T-helper 2 cell treated with Interferon-gamma antibody and Interleukin-4, amounts not matched to agents 100 ng/mL and 5 ng/mL, for 36 hours (primary cell): Measurements from ENCODE around the gene SNRPA1. TPM values are rescaled to one million over a fixed set of nuclear protein-coding genes. Genes with fewer than 3 reads are reported as not detected.

Experiments
- intact Hi-C: fragments of 100-400 bp; cut with micrococcal nuclease; formaldehyde crosslinking; loops from one replicate; pipeline ENCODE4 v1.15.1; 2023
- total RNA-seq: library from RNA; stranded (reverse); gene quantifications from 2 replicates; pipeline ENCODE4 v1.2.3, GENCODE V29; 2022

Gene SNRPA1
- total RNA-seq, 1 donor from 2014 or later, result 135 TPM

DNA sequence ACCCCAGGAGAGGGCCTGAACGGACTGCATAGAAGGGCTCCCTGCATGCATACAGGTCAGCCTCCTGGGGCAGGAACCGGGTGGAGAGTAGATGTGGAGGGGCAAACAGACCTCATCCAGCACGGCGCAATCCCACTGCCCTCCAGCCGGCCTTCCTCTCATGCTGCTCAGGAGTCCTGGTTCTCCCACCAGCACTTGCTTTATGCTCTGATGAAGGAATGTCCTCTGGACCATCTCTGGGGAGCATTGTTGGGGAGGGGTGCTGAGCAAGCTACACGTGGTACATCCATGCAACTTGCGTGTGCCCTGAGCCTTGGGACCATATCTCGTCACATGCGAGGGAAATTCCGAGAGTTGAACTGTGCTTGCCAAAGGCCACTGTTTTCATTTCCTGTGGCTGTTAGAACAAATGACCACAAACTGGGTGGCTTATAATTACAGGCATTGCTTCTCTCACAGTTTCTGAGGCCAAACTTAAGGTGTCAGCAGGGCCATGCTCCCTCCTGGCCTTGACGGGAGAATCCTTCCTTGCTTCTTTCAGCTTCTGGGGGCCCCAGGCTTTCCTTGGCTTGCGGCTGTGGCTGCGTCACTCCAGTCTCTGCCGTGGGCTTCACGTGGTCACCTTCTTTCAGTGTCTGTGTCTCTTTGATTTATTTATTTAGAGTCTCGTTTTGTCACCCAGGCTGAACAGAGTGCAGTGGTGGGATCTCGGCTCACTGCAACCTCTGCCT, 30.0 kb downstream of the SNRPA1 start:
- intact Hi-C loops, result no loop called here

DNA sequence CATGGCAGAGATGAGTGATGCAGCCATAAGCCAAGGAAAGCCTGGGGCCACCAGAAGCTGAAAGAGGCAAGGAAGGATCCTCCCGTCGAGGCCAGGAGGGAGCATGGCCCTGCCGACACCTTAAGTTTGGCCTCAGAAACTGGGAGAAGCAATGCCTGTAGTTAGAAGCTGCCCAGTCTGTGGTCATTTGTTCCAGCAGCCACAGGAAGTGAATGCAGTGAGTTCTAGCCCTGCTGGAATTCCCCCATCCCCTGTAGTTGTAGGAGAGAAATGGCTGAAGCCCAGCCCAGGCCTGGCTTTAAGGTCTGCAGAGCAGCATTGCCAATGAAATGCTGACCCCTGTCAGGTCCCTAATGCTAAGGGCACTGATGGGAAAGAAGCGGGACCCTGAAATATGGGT, 31.0 kb downstream of the SNRPA1 start:
- intact Hi-C loops, result no loop called here

DNA sequence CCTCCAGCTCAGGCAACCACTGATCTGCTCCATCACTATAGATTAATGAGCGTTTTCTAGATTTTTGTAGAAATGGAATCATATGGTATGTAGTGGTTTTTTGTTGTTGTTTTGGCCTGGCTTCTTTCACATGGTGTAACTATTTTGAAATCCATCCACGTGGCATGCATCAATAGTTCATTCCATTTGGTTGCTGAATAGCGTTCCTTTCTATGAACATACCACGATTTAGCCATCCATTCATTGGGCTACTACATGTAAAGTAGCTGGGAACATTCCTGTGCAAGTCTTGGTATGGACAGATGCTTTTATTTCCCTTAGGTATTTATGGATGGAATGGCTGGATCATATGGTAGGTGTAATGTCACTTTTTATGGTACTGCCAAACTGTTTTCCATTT, 32.5 kb downstream of the SNRPA1 start:
- intact Hi-C loops, result no loop called here

DNA sequence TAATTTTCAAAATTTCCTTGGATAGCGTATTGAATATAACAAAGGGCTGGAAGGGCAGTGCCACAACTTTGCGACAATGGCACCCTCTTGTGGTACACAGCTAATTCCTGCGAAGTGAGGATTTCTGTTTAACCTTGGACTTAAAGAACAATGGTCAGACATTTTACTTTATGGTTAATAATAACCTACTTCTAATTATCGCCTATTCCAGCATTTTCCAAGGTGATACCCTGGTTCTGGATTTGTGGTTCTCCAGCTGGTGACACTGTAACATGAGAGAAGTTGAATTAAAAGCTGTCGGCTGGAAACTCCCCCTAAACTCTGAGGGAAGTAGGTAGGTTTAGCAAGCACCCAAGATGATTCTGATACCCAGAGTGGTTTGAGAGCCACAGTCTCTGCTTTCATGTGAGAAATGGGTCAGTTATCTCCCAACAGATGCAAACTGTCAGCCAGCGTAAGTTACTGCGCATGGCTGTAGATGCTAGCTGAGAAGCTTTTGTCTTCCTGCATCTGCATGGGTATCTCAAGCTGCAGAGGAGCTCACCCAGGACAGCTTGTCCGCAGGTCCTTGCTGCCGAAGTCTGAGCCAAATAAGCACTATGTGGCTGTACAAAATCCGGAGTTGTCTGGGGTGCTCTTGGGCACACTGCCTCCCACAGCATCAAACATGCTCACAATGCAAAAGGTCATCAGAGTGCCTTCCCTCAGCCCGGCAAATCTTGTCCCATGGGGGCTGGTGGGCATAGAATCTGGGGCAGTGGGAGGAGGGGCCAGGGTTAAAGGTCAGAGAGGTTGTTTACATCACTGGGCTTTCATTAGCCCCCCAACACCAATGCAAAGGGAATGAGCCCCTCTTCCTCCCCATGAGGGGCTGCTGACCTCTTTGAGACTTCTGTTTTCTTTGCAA, 36.6 kb downstream of the SNRPA1 start:
- intact Hi-C loops, result loop anchor here (1.0 to 5.0 kb wide), 3 partner anchors 170 to 341 kb away; partner anchors contain the start of gene LRRK1

- intact Hi-C loops, result loop anchor here (5.0 kb wide), 1 partner anchor 339 kb away; the partner anchor contains the start of gene LRRK1
These were observed 38.3 kb downstream of the SNRPA1 start for GRCh38 chr15:101256757-101257156.

- intact Hi-C loops, result loop anchor here (5.0 kb wide), 1 partner anchor 338 kb away; the partner anchor contains the start of gene LRRK1
These were observed 39.3 kb downstream of the SNRPA1 start for GRCh38 chr15:101255615-101256241.

- intact Hi-C loops, result loop anchor here (5.0 kb wide), 1 partner anchor 338 kb away; the partner anchor contains the start of gene LRRK1
These were observed 40.0 kb downstream of the SNRPA1 start for GRCh38 chr15:101255051-101255395.

DNA sequence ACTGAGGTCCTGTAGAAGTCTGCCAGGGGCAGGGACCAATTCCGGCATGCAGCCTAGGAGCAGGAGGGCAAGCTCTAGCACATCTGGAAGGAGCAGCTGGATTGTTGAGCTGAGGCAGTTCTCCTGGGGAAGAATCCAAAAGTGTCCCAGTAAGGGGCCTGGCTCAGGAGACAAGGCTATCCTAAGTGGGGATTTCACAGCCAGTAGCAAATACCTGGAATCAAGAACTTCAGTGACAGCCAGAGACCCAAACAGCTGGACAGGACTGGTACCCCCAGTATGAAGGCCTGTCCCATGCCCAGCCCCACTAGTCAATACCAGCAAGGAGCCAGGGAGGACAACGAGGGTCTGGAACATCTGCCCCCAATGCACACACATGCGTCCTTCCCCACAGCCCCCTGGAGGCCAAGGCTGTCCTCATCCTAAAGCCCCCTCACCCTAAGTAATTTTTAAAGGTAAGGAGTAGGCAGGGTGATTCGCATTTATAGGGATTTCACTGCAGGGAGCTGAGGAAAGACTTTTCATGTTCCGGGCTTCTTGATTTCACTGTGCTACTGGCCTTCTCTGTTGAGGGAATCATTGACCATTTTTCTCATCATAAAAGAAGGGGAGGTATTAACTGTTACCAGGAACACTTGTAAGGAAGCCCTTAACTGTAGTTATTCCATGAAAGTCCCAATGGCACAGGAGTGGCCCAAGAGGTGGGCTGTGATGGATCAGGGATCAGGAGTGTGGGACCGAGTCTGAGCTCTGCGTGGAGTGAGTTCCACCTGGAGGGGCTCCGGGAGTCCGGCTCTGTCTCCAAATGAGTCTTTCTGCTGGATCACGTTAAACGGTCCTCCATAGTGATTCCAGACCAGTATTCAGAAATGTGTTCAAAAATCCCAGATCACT, 40.6 kb downstream of the SNRPA1 start:
- intact Hi-C loops, result loop anchor here (5.0 kb wide), 1 partner anchor 337 kb away; the partner anchor contains the start of gene LRRK1

DNA sequence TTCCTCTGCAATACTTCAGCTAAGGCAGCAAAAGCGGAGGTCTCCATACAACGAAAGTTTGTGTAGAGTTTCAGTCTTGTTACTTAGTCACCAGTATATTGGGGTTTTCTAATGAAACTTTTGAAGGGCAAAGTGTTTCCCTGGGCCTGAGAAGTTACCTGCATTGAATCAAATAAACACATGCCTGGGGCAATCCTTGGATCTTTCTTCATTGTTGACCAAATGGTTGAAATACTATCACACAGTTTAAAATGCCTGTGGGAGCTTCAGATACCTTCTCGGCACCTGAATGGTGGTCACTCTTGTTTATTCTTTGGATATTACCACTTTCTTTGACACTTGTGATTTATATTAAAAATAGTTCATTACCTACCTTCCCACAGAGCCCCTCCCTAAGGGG, 42.2 kb downstream of the SNRPA1 start:
- intact Hi-C loops, result loop anchor here (2.0 kb wide), 1 partner anchor 42 kb away; the partner anchor contains the start of gene SNRPA1

DNA sequence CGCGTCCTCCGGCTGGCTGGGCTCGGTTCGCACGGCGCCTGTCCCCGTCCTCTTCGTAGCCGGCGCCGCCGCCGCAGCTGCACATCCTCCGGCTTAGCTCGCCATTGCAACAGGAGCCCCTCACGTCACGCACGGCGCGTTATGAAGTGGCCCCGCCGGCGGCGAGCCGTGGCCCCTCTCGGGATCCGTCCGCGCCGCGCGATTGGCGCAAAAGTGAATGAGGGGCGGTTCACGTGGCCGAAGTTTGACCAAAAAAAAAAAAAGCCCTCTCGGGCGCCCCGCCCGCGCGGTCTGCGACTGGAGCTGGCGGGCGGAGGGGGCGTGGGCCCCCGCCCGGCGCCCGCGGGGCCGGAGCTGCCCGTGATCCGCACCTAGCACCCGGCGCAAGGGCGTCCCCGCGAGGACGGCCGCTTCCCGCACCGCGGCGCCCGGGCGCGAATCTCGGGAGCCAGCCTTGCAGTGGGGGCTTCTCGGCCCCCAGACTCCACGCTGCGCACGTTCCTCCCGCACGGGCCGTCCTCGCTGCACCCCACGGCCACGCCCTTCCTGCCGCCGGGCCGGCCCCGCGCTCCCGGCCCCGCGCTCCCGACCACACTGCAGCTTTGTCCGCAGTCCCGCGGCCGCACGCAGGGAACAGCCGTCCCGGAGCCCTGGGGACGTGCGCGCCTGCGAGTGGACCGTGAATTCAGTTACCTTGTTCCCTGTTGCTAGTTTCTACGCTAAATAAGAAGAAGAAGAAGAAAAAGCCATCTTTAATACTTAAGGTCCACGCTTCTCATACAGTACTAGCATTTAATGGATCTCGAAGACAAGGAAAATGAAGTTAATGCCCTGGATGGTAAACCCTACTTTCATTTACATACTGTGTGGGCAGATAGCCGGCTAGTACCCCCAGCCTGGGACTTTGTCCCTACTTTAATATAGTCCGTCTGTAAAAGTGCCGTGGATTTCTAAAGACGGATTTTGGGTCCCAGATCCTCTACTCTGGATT, 42.9 kb downstream of the SNRPA1 start, which contains the start of gene CHSY1:
Gene CHSY1 (minus strand): TSS at position 219 of the 991 bp plus-strand sequence. CDS start 592 bp downstream, outside the sequence.
- intact Hi-C loops, result loop anchor here (2.0 kb wide), 2 partner anchors 43 to 649 kb away; partner anchors contain the start of genes ASB7, LINS1 and SNRPA1

- intact Hi-C loops, result loop anchor here (1.0 to 2.0 kb wide), 2 partner anchors 9 to 648 kb away; partner anchors contain the start of genes ASB7 and LINS1
These were observed 43.9 kb downstream of the SNRPA1 start for GRCh38 chr15:101250873-101251829.

DNA sequence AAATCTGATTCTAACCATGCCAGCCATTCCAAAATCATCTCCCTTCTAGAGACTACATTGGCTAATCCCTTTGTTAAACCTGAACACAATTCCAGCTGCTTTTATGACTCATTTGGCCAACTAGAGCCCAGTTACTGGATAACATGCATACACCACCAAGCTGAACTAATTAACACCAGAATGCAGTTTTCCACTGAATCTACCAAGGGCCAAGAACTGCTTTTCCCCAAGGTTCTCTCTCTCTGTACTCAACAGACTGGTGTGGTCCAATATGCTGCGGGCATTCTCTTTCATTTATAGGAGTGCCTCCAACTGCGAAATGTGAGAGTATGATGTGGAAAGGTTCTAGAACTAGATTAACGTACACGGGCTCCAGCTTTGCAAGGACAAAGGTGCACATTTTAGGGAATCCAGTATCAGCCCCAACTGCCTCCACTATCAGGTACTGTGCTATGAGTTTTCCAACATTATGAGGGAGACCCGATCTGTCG, 44.7 kb downstream of the SNRPA1 start:
- intact Hi-C loops, result loop anchor here (1.0 to 2.0 kb wide), 2 partner anchors 8 to 648 kb away; partner anchors contain the start of genes ASB7 and LINS1

DNA sequence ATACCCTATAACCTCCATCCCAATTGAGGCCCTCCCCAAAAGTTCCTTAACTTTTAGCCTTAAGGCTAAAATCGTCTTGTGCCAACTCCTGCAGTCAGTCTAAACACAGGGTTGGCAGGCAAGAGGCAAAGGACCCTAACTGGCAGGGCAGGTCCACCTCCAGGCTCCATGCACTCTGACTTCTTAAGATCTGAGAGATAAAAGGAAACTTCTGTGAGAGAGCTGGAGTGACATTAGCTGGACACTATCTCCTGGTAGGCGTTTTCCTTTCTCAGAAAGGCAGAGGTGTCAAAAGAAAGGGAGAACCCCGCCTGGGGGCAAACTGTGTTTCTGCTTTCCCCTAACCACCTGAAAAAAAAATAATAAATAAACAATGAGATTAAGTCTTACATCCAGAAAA, 46.8 kb downstream of the SNRPA1 start:
- intact Hi-C loops, result no loop called here

DNA sequence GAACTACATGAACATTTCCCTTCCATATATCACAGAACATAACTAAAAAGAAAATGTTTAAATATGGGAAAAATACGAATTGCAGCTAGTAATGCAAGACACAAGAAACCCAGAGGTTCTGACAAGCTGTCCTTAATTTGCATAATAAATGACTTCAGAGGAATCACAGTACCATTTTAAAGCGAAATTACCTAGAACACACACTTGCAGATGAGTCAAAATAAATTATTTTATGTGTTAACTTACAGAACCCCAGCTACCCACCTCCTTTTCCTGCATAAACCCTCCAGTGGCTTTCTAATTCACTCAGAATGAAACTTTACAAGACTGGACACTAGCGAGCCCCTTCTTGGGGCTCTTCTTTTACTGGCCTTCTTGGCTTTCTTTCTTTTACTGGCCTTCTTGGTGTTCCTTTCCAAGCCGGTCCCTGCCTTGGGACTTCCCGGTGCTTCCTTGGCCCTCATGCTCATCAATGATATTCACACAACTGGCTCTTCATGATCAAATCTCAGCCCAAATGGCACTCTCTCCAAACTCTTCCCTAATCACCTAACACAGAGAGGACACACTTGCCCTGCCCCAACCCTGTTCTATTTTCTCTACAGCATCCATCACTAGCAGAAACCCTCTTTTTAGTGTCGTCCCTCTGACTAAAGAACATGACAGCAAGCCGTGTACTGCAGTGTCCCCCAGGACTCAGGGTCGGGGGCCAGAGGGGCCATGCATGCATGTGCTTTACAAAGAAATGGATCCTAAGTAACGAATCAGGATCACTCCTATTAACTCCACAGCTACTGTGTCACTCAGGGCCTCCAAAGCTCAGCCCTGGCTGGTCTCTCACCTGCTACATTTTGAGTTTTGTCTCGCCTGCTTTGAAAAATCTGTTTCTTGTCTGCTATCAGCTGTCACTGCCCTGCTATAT, 48.0 kb downstream of the SNRPA1 start:
- intact Hi-C loops, result no loop called here

- intact Hi-C loops, result no loop called here
These were observed 48.7 kb downstream of the SNRPA1 start for GRCh38 chr15:101246391-101246790.

GRCh38 chr15:101244889-101245668, 50.0 kb downstream of the SNRPA1 start:
- intact Hi-C loops, result no loop called here
